G401.6 (cell line): ENCODE results near the gene WDR93.
"Not testable (repeated sequence)": the region's sequence is repeated elsewhere in the genome, so short reads cannot be mapped to it uniquely, and the experiment has no call there.

Source experiments
- FAIRE-seq: peaks from 2 replicates; lab custom pipeline; 2012; peaks lifted over from hg19 to GRCh38; lab: Jason Lieb, UNC

Gene WDR93

GRCh38 chr15:89685995-89686394, 4.6 kb upstream of the WDR93 start:
- FAIRE-seq, result no peak

- FAIRE-seq, result no peak
These were observed 4.1 kb upstream of the WDR93 start for GRCh38 chr15:89686522-89686921.

GRCh38 chr15:89689930-89690275, 708 bp upstream of the WDR93 start:
- FAIRE-seq, result not testable (repeated sequence)

- no peak for FAIRE-seq
These were observed 2.5 kb downstream of the WDR93 start for GRCh38 chr15:89693091-89693490.

- no peak for FAIRE-seq
These were observed 3.1 kb downstream of the WDR93 start for GRCh38 chr15:89693696-89694095.

GRCh38 chr15:89695198-89695597, 4.6 kb downstream of the WDR93 start:
- no peak for FAIRE-seq

- FAIRE-seq, result no peak
These were observed 13.8 kb downstream of the WDR93 start for GRCh38 chr15:89704411-89704810.

GRCh38 chr15:89707577-89707976, 17.0 kb downstream of the WDR93 start:
- no peak for FAIRE-seq

GRCh38 chr15:89714775-89715174, 24.2 kb downstream of the WDR93 start:
- FAIRE-seq, result no peak

GRCh38 chr15:89723031-89723430, 32.4 kb downstream of the WDR93 start:
- no peak for FAIRE-seq

- FAIRE-seq, result no peak
These were observed 34.0 kb downstream of the WDR93 start for GRCh38 chr15:89724621-89725020.

- FAIRE-seq, result no peak
These were observed 34.5 kb downstream of the WDR93 start for GRCh38 chr15:89725064-89725463.

GRCh38 chr15:89728254-89728653, 37.6 kb downstream of the WDR93 start:
- FAIRE-seq, result no peak

GRCh38 chr15:89731275-89731674, 40.7 kb downstream of the WDR93 start:
- no peak for FAIRE-seq

GRCh38 chr15:89732451-89733172, 42.0 kb downstream of the WDR93 start:
- FAIRE-seq, result no peak

GRCh38 chr15:89735773-89736172, 45.2 kb downstream of the WDR93 start:
- no peak for FAIRE-seq

GRCh38 chr15:89740137-89740536, 49.5 kb downstream of the WDR93 start:
- peak; percentile 90 for FAIRE-seq

- no peak for FAIRE-seq
These were observed 52.4 kb downstream of the WDR93 start for GRCh38 chr15:89743011-89743410.

- no peak for FAIRE-seq
These were observed 53.0 kb downstream of the WDR93 start for GRCh38 chr15:89743594-89743993.

GRCh38 chr15:89745131-89745530, 54.5 kb downstream of the WDR93 start:
- no peak for FAIRE-seq

GRCh38 chr15:89745768-89746167, 55.2 kb downstream of the WDR93 start:
- no peak for FAIRE-seq

GRCh38 chr15:89746386-89746780, 55.8 kb downstream of the WDR93 start:
- no peak for FAIRE-seq

GRCh38 chr15:89747708-89748682, 57.4 kb downstream of the WDR93 start:
- no peak for FAIRE-seq

GRCh38 chr15:89749054-89749453, 58.4 kb downstream of the WDR93 start:
- no peak for FAIRE-seq
